Lung (tissue), 12 donors: ENCODE results near the gene SEMA5B. TPM values are rescaled to one million over a fixed set of nuclear protein-coding genes. Genes with fewer than 3 reads are reported as not detected.
A peak's percentile ranks its signal among the peaks of the same experiment; 100 is the strongest.

Experiments
- ATAC-seq: fragments of 200-7000 bp; cut with Tn5 transposase; one replicate; pipeline ENCODE4 v1.9.1; 2020; ENCODE audit warnings: moderate number of reproducible peaks; ENCODE audit not compliant: insufficient read depth, low FRiP score
- DNase-seq, 3 donors: peaks; one replicate each; pipeline ENCODE4 v3.0.0-alpha.2; 2013 to 2017
- H3K27ac ChIP-seq, 2 donors: one replicate each; pipeline ENCODE4 v1.5.1; 2013; ENCODE audit warnings: mild to moderate bottlenecking in 2 of 2, moderate library complexity in 2 of 2, control low read depth in 1 of 2, inconsistent platforms in 1 of 2, low read depth in 1 of 2, low read length in 1 of 2
- H3K27me3 ChIP-seq, 3 donors: one replicate each; pipeline ENCODE4 v1.5.1; 2013; ENCODE audit warnings: low read length in 2 of 3; ENCODE audit not compliant: control insufficient read depth in 3 of 3, insufficient read depth in 3 of 3
- H3K36me3 ChIP-seq, 4 donors: one replicate each; pipeline ENCODE4 v1.5.1; 2013; ENCODE audit warnings: low read length in 4 of 4, mild to moderate bottlenecking in 1 of 4, moderate library complexity in 1 of 4; ENCODE audit not compliant: control insufficient read depth in 4 of 4, insufficient read depth in 4 of 4
- H3K4me1 ChIP-seq, 5 donors: one replicate each; pipeline ENCODE4 v1.5.1; 2013; ENCODE audit warnings: low read length in 5 of 5, mild to moderate bottlenecking in 2 of 5, moderate library complexity in 1 of 5; ENCODE audit not compliant: control insufficient read depth in 5 of 5, insufficient read depth in 5 of 5
- H3K4me3 ChIP-seq: one replicate; pipeline ENCODE4 v1.5.1; 2013; ENCODE audit warnings: mild to moderate bottlenecking, control low read depth, moderate library complexity
- H3K9ac ChIP-seq, 2 donors: one replicate each; pipeline ENCODE4 v1.5.1; 2013; ENCODE audit warnings: low read length in 2 of 2, control low read depth in 1 of 2; ENCODE audit not compliant: insufficient read depth in 1 of 2
- H3K9me3 ChIP-seq, 4 donors: one replicate each; pipeline ENCODE4 v1.5.1; 2013; ENCODE audit warnings: low read length in 3 of 4, mild to moderate bottlenecking in 1 of 4, moderate library complexity in 1 of 4; ENCODE audit not compliant: control insufficient read depth in 4 of 4, insufficient read depth in 3 of 4
- WGBS, 2 donors: extraction: QIAGEN DNeasy Blood & Tissue Kit; methylation state at CpG; one replicate each; pipeline ENCODE4 v1.1.7; 2013; 5-methylcytosine and 5-hydroxymethylcytosine counted together
- polyA plus RNA-seq, 2 donors: library from polyadenylated mRNA; stranded (reverse); fragments of 200-250 nt; gene quantifications; one replicate each; pipeline ENCODE4 v1.2.1, GENCODE V29; 2013
- total RNA-seq, 2 donors: library from RNA; depleted of rRNA in 1 of 2; stranded (reverse); fragments of >200 nt in 1 of 2; gene quantifications; one replicate each; pipeline ENCODE4 v1.2.1, GENCODE V29; 2014 to 2021
- TF ChIP-seq, protein P1 (sequence below): IDR thresholded peaks from 2 replicates; pipeline ENCODE4 v1.5.1; 2012; ENCODE audit warnings: mild to moderate bottlenecking; ENCODE audit errors: control extremely low read depth, extremely low read depth
- donor health status: control.
- donor health status: control.
- donor health status: Bipolar disorder and iron deficiency.
- donor health status: healthy.
- donor health status: DM: yes; HTN: yes; CAD: no.

Gene SEMA5B
- total and polyA plus RNA-seq, 4 donors = 0.30 to 2.2 (median 0.48) TPM

GRCh38 chr3:122890077-122890719, 137.4 kb downstream of the SEMA5B start:
- DNase-seq (peak; percentile 66 to 81 (median 69)), ATAC-seq (no peak)
- H3K36me3 ChIP-seq = no peaks in the 10 kb centered on the region
- H3K9me3 ChIP-seq = no peaks in the 10 kb centered on the region
- H3K4me1 ChIP-seq = peaks cover 0 to 7% (median 0%) of the 10 kb centered on the region in 5 donors
- peaks cover 0 to 4% (median 0%) of the 10 kb centered on the region in 3 donors for H3K27me3 ChIP-seq
- H3K27ac ChIP-seq = no peak overlapping the region
- 12 to 32% methylated on average over 6 of the region's 6 CpGs for WGBS, 2 donors
- TF ChIP-seq, protein P1, sequence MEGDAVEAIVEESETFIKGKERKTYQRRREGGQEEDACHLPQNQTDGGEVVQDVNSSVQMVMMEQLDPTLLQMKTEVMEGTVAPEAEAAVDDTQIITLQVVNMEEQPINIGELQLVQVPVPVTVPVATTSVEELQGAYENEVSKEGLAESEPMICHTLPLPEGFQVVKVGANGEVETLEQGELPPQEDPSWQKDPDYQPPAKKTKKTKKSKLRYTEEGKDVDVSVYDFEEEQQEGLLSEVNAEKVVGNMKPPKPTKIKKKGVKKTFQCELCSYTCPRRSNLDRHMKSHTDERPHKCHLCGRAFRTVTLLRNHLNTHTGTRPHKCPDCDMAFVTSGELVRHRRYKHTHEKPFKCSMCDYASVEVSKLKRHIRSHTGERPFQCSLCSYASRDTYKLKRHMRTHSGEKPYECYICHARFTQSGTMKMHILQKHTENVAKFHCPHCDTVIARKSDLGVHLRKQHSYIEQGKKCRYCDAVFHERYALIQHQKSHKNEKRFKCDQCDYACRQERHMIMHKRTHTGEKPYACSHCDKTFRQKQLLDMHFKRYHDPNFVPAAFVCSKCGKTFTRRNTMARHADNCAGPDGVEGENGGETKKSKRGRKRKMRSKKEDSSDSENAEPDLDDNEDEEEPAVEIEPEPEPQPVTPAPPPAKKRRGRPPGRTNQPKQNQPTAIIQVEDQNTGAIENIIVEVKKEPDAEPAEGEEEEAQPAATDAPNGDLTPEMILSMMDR = no peak
- H3K4me3 ChIP-seq = no peak overlapping the region
- no peak overlapping the region for H3K9ac ChIP-seq

GRCh38 chr3:122886946-122887345, 140.6 kb downstream of the SEMA5B start:
- 69 to 77% methylated on average over 4 of the region's 4 CpGs for WGBS, 2 donors
- Histone ChIP-seq H3K4me3 (no peak overlapping the region), H3K27ac (no peak overlapping the region), H3K36me3 (no peaks in the 10 kb centered on the region), H3K27me3 (no peaks in the 10 kb centered on the region), H3K9ac (no peak overlapping the region), H3K4me1 (peaks cover 0 to 14% (median 0%) of the 10 kb centered on the region in 5 donors), H3K9me3 (no peaks in the 10 kb centered on the region)
- ATAC-seq (no peak), DNase-seq (peak in 1 of 3 donors; percentile 5)
- TF ChIP-seq, protein P1 = no peak

DNA sequence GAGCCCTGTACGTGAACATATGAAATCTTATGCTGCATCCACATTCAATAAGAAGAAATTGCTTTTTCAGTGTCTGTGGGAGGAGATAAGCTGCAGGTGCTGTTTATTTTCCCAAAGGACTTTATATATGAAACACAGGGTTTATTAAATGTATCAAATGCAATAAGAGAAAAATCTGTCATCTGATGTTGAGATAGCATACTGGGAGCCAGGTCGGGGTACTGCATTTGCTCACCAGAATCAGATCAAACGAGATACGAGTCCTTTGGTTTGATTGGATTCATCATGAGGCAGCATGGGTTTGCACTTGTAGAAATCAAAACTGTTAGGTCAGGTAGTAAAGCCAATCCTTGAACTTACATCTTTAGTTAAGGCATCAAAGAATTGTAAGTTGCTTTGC, 141.3 kb downstream of the SEMA5B start:
- peaks cover 0 to 16% (median 0%) of the 10 kb centered on the region in 5 donors for H3K4me1 ChIP-seq
- 97% methylated on average over 4 of the region's 4 CpGs for WGBS, 2 donors
- H3K36me3 ChIP-seq = no peaks in the 10 kb centered on the region
- TF ChIP-seq, protein P1 = no peak
- H3K4me3 ChIP-seq = no peak overlapping the region
- DNase-seq (no peak), ATAC-seq (no peak)
- H3K9me3 ChIP-seq = no peaks in the 10 kb centered on the region
- no peak overlapping the region for H3K9ac ChIP-seq
- H3K27me3 ChIP-seq = no peaks in the 10 kb centered on the region
- no peak overlapping the region for H3K27ac ChIP-seq
